T-helper 2 cell treated with Interferon-gamma antibody and Interleukin-4, amounts not matched to agents 5 μg/mL and 100 μg/mL, for 36 hours (primary cell): ENCODE data around the gene GIN1.
A peak's percentile ranks its signal among the peaks of the same experiment; 100 is the strongest.

Experiments
- DNase-seq: peaks from one replicate; pipeline ENCODE4 v3.0.0; 2021; ENCODE audit warnings: low spot score
- H3K27ac Mint-ChIP-seq: one replicate; pipeline ENCODE4 v1.8.0; 2021; ENCODE audit warnings: mild to moderate bottlenecking, mixed read lengths
- H3K27me3 Mint-ChIP-seq: one replicate; pipeline ENCODE4 v1.8.0; 2021; ENCODE audit warnings: low read depth, mixed read lengths
- H3K36me3 Mint-ChIP-seq: one replicate; pipeline ENCODE4 v1.8.0; 2021; ENCODE audit warnings: low read depth, mixed read lengths
- H3K4me1 Mint-ChIP-seq: one replicate; pipeline ENCODE4 v1.8.0; 2021; ENCODE audit warnings: low read depth, mixed read lengths
- H3K4me3 Mint-ChIP-seq: one replicate; pipeline ENCODE4 v1.8.0; 2022; ENCODE audit warnings: mild to moderate bottlenecking, moderate library complexity, mixed read lengths
- H3K9me3 Mint-ChIP-seq: one replicate; pipeline ENCODE4 v1.8.0; 2021; ENCODE audit warnings: mixed read lengths

The GIN1 gene

GRCh38 chr5:103126557-103126956, 6.6 kb upstream of the GIN1 start:
- Mint-ChIP-seq H3K4me3 (no peak overlapping the region), H3K36me3 (peaks cover 21% of the 10 kb centered on the region), H3K27me3 (no peaks in the 10 kb centered on the region), H3K9me3 (no peaks in the 10 kb centered on the region), H3K4me1 (peaks cover 24% of the 10 kb centered on the region), H3K27ac (no peak overlapping the region)
- no peak for DNase-seq

- peak overlapping the region; percentile 92 for H3K4me3 Mint-ChIP-seq
- no peaks in the 10 kb centered on the region for H3K9me3 Mint-ChIP-seq
- no peak overlapping the region for H3K27ac Mint-ChIP-seq
- peaks cover 19% of the 10 kb centered on the region for H3K4me1 Mint-ChIP-seq
- no peak for DNase-seq
- H3K27me3 Mint-ChIP-seq: no peaks in the 10 kb centered on the region
- H3K36me3 Mint-ChIP-seq: peaks cover 11% of the 10 kb centered on the region
Observed at GRCh38 chr5:103122242-103122641, 2.3 kb upstream of the GIN1 start.

- H3K9me3 Mint-ChIP-seq: no peaks in the 10 kb centered on the region
- H3K27ac Mint-ChIP-seq: peak overlapping the region; percentile 99
- DNase-seq: peak; percentile 7
- peaks cover 22% of the 10 kb centered on the region for H3K4me1 Mint-ChIP-seq
- H3K4me3 Mint-ChIP-seq: peak overlapping the region; percentile 92
- H3K27me3 Mint-ChIP-seq: no peaks in the 10 kb centered on the region
- H3K36me3 Mint-ChIP-seq: peaks cover 11% of the 10 kb centered on the region
Observed at GRCh38 chr5:103120607-103121200, 766 bp upstream of the GIN1 start.

DNA sequence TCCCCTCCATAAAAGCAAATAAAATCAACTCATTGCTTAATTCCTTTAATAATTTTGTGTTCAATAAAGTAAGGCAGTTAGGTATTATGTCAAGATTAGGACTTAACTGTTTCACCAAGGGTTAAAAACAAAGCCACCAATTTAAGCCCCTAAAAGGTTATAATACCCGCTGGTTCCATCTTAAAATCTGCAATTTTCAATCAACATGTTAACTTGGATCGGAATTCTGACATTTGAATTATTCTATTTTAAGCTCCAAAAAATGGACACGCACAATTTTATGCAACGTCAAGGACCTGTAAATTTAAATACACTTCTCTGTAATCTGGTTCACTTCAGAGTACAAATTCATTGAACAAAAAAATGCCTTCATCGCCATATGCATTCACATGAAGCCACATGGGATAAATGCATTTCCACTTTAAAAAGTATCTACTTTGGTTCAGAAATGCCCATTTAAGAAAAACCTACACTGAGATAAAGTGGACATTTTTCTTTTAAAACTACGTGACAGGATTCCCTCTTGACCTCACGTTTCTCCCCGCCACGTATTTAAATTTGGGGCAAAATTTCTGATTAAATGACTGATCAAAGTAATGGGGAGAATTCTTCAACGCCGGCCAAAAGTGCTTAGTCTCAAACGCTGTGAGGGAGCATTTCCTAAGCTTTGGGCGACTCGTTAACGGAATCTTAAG, 721 bp downstream of the GIN1 start:
- Mint-ChIP-seq H3K4me3 (peak overlapping the region; percentile 92), H3K27me3 (no peaks in the 10 kb centered on the region), H3K9me3 (no peaks in the 10 kb centered on the region), H3K4me1 (peaks cover 24% of the 10 kb centered on the region), H3K36me3 (peaks cover 15% of the 10 kb centered on the region), H3K27ac (peak overlapping the region; percentile 99)
- DNase-seq: no peak

DNA sequence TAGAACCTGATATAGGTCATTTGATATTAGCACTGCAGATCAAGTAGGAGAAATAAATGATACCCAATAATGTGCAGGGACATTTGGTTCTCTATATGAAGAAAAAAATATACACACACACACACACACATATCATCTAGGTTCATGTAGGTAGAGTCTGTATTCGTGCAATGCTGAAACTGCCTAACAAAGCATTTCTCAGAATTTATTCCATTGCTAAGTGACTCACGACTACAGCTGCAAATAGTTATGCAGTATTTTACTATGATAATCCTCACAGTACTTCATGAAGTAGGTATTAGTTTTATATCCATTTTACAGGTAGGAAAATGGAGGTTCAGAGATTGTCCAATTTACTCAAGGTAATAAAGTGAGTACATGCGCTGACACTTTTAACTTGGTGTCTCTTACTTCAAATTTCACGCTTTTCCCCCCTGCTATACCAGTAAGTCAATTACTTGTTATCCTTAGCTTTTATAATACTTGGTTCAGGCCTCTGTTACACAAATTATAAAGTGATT, 2.4 kb downstream of the GIN1 start:
- Mint-ChIP-seq H3K36me3 (peaks cover 8% of the 10 kb centered on the region), H3K4me3 (no peak overlapping the region), H3K27me3 (no peaks in the 10 kb centered on the region), H3K4me1 (peaks cover 22% of the 10 kb centered on the region), H3K27ac (no peak overlapping the region), H3K9me3 (no peaks in the 10 kb centered on the region)
- DNase-seq: no peak

DNA sequence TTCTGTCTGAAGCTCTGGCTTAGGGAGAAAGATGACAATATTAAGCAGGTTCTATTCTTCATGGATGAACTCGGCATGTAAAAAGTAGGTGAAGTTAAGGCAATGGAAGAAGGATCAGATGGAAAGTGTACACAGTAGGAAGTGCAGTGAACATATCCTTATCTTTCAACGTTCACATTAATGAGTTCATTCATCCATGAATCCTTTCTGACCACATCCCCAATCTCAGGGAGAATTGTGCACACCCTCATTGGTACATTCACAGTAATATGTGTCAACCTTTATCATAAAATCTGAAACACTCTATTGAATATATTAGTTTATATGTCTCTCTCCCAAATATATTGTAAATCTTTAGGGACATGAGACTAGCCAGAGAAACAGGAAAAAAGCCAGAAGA, 5.5 kb downstream of the GIN1 start:
- no peak overlapping the region for H3K27ac Mint-ChIP-seq
- H3K4me3 Mint-ChIP-seq: no peak overlapping the region
- H3K36me3 Mint-ChIP-seq: peaks cover 10% of the 10 kb centered on the region
- peaks cover 23% of the 10 kb centered on the region for H3K4me1 Mint-ChIP-seq
- no peak for DNase-seq
- peaks cover 9% of the 10 kb centered on the region for H3K9me3 Mint-ChIP-seq
- no peaks in the 10 kb centered on the region for H3K27me3 Mint-ChIP-seq

- H3K27me3 Mint-ChIP-seq: no peaks in the 10 kb centered on the region
- DNase-seq: no peak
- peaks cover 21% of the 10 kb centered on the region for H3K4me1 Mint-ChIP-seq
- H3K9me3 Mint-ChIP-seq: peaks cover 9% of the 10 kb centered on the region
- H3K36me3 Mint-ChIP-seq: peaks cover 15% of the 10 kb centered on the region
- H3K4me3 Mint-ChIP-seq: no peak overlapping the region
- H3K27ac Mint-ChIP-seq: no peak overlapping the region
Observed at GRCh38 chr5:103112910-103113309, 7.0 kb downstream of the GIN1 start.

- peaks cover 20% of the 10 kb centered on the region for H3K36me3 Mint-ChIP-seq
- peak overlapping the region; percentile 86 for H3K27ac Mint-ChIP-seq
- H3K4me3 Mint-ChIP-seq: peak overlapping the region; percentile 58
- peaks cover 19% of the 10 kb centered on the region for H3K4me1 Mint-ChIP-seq
- H3K9me3 Mint-ChIP-seq: peaks cover 9% of the 10 kb centered on the region
- DNase-seq: peak; percentile 7
- no peaks in the 10 kb centered on the region for H3K27me3 Mint-ChIP-seq
Observed at GRCh38 chr5:103111468-103111867, 8.5 kb downstream of the GIN1 start.

DNA sequence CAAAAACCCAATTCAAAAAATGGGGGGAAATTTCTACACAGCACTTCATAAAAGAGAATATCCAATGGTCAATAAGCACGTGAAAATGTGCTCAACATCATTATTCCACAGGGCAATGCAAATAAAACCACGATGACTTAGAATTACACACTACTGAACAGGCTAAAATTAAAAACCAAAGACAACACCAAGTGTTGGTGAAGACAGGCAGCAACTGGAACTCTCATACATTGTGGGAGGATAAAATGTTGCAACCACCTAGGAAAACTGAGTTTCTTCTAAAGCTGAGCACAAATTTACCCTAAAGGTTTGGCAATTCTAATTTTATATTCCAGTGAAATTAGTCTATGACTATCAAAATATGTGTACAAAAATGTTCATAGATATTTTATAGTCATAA, 9.5 kb downstream of the GIN1 start:
- Mint-ChIP-seq H3K9me3 (peaks cover 9% of the 10 kb centered on the region), H3K4me1 (peaks cover 17% of the 10 kb centered on the region), H3K27ac (no peak overlapping the region), H3K4me3 (no peak overlapping the region), H3K36me3 (peaks cover 23% of the 10 kb centered on the region), H3K27me3 (no peaks in the 10 kb centered on the region)
- DNase-seq: no peak

GRCh38 chr5:103109277-103109676, 10.7 kb downstream of the GIN1 start:
- Mint-ChIP-seq H3K27me3 (no peaks in the 10 kb centered on the region), H3K27ac (no peak overlapping the region), H3K4me1 (peaks cover 15% of the 10 kb centered on the region), H3K4me3 (no peak overlapping the region), H3K36me3 (peaks cover 25% of the 10 kb centered on the region), H3K9me3 (peaks cover 9% of the 10 kb centered on the region)
- no peak for DNase-seq

GRCh38 chr5:103108086-103108485, 11.9 kb downstream of the GIN1 start:
- H3K4me1 Mint-ChIP-seq: peaks cover 15% of the 10 kb centered on the region
- H3K4me3 Mint-ChIP-seq: no peak overlapping the region
- peaks cover 9% of the 10 kb centered on the region for H3K9me3 Mint-ChIP-seq
- no peak for DNase-seq
- H3K27ac Mint-ChIP-seq: no peak overlapping the region
- H3K27me3 Mint-ChIP-seq: no peaks in the 10 kb centered on the region
- H3K36me3 Mint-ChIP-seq: peaks cover 25% of the 10 kb centered on the region

DNA sequence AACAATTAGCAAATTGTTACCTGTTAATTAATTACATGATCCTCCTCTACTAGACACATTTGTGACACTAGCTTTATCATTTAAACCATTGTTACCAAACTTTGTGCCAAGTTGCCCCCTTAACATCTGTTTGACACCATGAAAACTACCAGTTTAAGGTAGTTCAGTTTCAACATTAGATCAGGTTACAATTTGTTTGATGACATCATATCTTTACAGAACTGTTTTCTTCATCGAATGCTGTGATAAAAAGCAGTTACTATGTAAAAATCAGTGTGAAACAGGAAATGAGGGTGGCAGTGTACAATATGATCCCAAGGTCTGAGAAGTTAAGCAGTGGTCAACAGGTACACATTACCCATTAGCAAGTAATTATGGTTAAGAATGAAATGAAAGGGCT, 17.7 kb downstream of the GIN1 start:
- Mint-ChIP-seq H3K27me3 (no peaks in the 10 kb centered on the region), H3K27ac (no peak overlapping the region), H3K36me3 (peaks cover 18% of the 10 kb centered on the region)

DNA sequence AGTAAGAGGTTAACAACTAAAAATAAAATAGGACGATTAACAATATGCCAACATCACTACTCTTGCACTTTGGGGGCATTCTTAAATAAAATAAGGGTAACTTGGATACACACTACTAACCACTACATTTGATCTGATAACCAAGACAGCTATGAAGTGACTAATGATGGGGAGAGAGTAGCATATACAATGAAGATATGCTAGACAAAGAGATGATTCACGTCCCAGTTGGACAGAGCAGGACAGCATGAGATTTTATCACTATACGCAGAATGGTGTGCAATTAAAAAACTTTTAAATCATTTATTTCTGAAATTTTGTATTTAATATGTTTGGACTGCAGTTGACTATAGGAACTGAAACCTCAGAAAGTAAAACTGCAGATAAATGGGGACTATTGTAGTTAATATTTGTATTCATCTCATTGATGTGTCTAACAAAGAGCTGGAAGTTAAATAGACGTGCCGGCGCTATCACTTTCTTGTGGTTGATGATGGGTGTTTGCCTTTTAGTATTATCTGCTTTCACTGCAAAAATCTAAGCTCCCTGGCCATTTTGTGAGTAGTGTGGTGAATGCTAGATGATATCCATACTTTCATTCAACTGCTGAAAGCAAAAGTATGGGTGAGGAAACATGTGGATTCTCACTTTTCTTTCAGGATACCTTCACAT, 18.7 kb downstream of the GIN1 start:
- DNase-seq: no peak
- Mint-ChIP-seq H3K4me1 (peaks cover 2% of the 10 kb centered on the region), H3K27ac (no peak overlapping the region), H3K9me3 (no peaks in the 10 kb centered on the region), H3K36me3 (peaks cover 17% of the 10 kb centered on the region), H3K4me3 (no peak overlapping the region), H3K27me3 (no peaks in the 10 kb centered on the region)

More for the DNA sequence above, 17.7 kb downstream of the GIN1 start:
- H3K4me3 Mint-ChIP-seq: no peak overlapping the region
- H3K4me1 Mint-ChIP-seq: peaks cover 2% of the 10 kb centered on the region
- no peaks in the 10 kb centered on the region for H3K9me3 Mint-ChIP-seq
- no peak for DNase-seq

- H3K4me3 Mint-ChIP-seq: no peak overlapping the region
- peaks cover 15% of the 10 kb centered on the region for H3K36me3 Mint-ChIP-seq
- no peaks in the 10 kb centered on the region for H3K27me3 Mint-ChIP-seq
- peaks cover 2% of the 10 kb centered on the region for H3K4me1 Mint-ChIP-seq
- H3K9me3 Mint-ChIP-seq: no peaks in the 10 kb centered on the region
- no peak overlapping the region for H3K27ac Mint-ChIP-seq
- no peak for DNase-seq
Observed at GRCh38 chr5:103098993-103099392, 20.9 kb downstream of the GIN1 start.
